ENCODE results near the gene LDLRAD4. TPM values are rescaled to one million over a fixed set of nuclear protein-coding genes. Genes with fewer than 3 reads are reported as not detected.

Gene LDLRAD4
- total and polyA plus RNA-seq, 2 experiments from 2014 or later = 0.73 to 1.9 TPM

- Mint-ChIP-seq H3K4me1 (peaks cover 8% of the 10 kb centered on the region; the same call in 2 of the 3 replicates), H3K27me3 (ENCODE audit: insufficient read depth, low read depth, poor library complexity) (peaks cover 3% of the 10 kb centered on the region), H3K36me3 (ENCODE audit: low read depth) (no peaks in the 10 kb centered on the region), H3K4me3 (no peak overlapping the region), H3K27ac (no peak overlapping the region), H3K9me3 (peaks cover 4% of the 10 kb centered on the region; the same call in 2 of the 3 replicates)
- Histone ChIP-seq H3K79me2 (replicated peaks; ENCODE audit: insufficient read depth) (no peaks in the 10 kb centered on the region), H3K36me3 (ENCODE audit: insufficient read depth) (no peaks in the 10 kb centered on the region), H3K4me1 (ENCODE audit: insufficient read depth) (no peaks in the 10 kb centered on the region), H3K27ac (ENCODE audit: low read depth) (no peak overlapping the region), H4K20me1 (replicated peaks; ENCODE audit: insufficient read depth) (no peaks in the 10 kb centered on the region), H2AFZ (0 out of 2 replicates have a peak overlapping the region, but pooled peaks have one; percentile 14), H3K27me3 (ENCODE audit: insufficient read depth) (no peaks in the 10 kb centered on the region), H3F3A (replicated peaks; ENCODE audit: low read depth) (no peaks in the 10 kb centered on the region), H3K9me2 (ENCODE audit: insufficient read depth) (no peaks in the 10 kb centered on the region), H3K4me3 (no peak overlapping the region), H3K4me2 (no peak overlapping the region)
- ATAC-seq = no peak
- DNase-seq (ENCODE audit: low spot score) = no peak
- no peak for TF ChIP-seq EZH2 (IDR thresholded peaks at IDR 0.05; ENCODE audit: low read depth, unreplicated experiment)
Observed at GRCh38 chr18:13175754-13176210, 42.8 kb upstream of the LDLRAD4 start.

- no peak for ATAC-seq
- Mint-ChIP-seq H3K27me3 (ENCODE audit: insufficient read depth, low read depth, poor library complexity) (peaks cover 3% of the 10 kb centered on the region), H3K9me3 (peaks cover 14% of the 10 kb centered on the region; the same call in 2 of the 3 replicates), H3K27ac (no peak overlapping the region), H3K4me1 (peaks cover 12% of the 10 kb centered on the region), H3K36me3 (ENCODE audit: low read depth) (no peaks in the 10 kb centered on the region), H3K4me3 (no peak overlapping the region)
- Histone ChIP-seq H3K36me3 (ENCODE audit: insufficient read depth) (no peaks in the 10 kb centered on the region), H3K9me2 (ENCODE audit: insufficient read depth) (no peaks in the 10 kb centered on the region), H3K27ac (ENCODE audit: low read depth) (no peak overlapping the region), H3K4me1 (ENCODE audit: insufficient read depth) (no peaks in the 10 kb centered on the region), H3K4me2 (no peak overlapping the region), H3K79me2 (replicated peaks; ENCODE audit: insufficient read depth) (no peaks in the 10 kb centered on the region), H3K27me3 (ENCODE audit: insufficient read depth) (no peaks in the 10 kb centered on the region), H3K4me3 (no peak overlapping the region), H2AFZ (0 out of 2 replicates have a peak overlapping the region, but pooled peaks have one; percentile 43), H3F3A (replicated peaks; ENCODE audit: low read depth) (0 out of 2 replicates have a peak, but pooled peaks cover 3% of the 10 kb centered on the region), H4K20me1 (replicated peaks; ENCODE audit: insufficient read depth) (no peaks in the 10 kb centered on the region)
- DNase-seq (ENCODE audit: low spot score) = no peak
- no peak for TF ChIP-seq EZH2phosphoT487 (IDR thresholded peaks at IDR 0.05; ENCODE audit: unreplicated experiment)
- no peak for TF ChIP-seq ETS1 (IDR thresholded peaks at IDR 0.05)
- TF ChIP-seq STAT1 (IDR thresholded peaks at IDR 0.05; ENCODE audit: unreplicated experiment) = no peak
- no peak for TF ChIP-seq ZNF331 (CRISPR knock-in tag; IDR thresholded peaks at IDR 0.05; ENCODE audit: low read depth)
- TF ChIP-seq REST (IDR thresholded peaks at IDR 0.05; ENCODE audit: unreplicated experiment) = no peak
Observed at GRCh38 chr18:13176847-13177246, 41.7 kb upstream of the LDLRAD4 start.

All from GM23338 (cell line).